SKM-1 (cell line): Measurements from ENCODE around the gene HAPLN2.

Experiments
- DNase-seq: peaks from one replicate; lab custom pipeline; 2025; ENCODE audit not compliant: unreplicated experiment; lab: John Stamatoyannopoulos, UW

Gene HAPLN2

GRCh38 chr1:156643778-156644092, 24.5 kb downstream of the HAPLN2 start:
- no peak for DNase-seq

- DNase-seq = no peak
Measured at GRCh38 chr1:156644146-156644545, 24.9 kb downstream of the HAPLN2 start.

- no peak for DNase-seq
Measured at GRCh38 chr1:156644640-156645039, 25.4 kb downstream of the HAPLN2 start.

GRCh38 chr1:156645056-156645455, 25.8 kb downstream of the HAPLN2 start:
- DNase-seq = no peak

GRCh38 chr1:156645666-156646065, 26.5 kb downstream of the HAPLN2 start:
- no peak for DNase-seq

- DNase-seq = no peak
Measured at GRCh38 chr1:156646738-156647211, 27.6 kb downstream of the HAPLN2 start.

- DNase-seq = no peak
Measured at GRCh38 chr1:156647351-156647750, 28.1 kb downstream of the HAPLN2 start.

GRCh38 chr1:156648496-156648895, 29.3 kb downstream of the HAPLN2 start:
- no peak for DNase-seq

GRCh38 chr1:156648951-156649350, 29.7 kb downstream of the HAPLN2 start:
- DNase-seq = no peak

- no peak for DNase-seq
Measured at GRCh38 chr1:156652131-156652991, 33.1 kb downstream of the HAPLN2 start.

- DNase-seq = no peak
Measured at GRCh38 chr1:156652992-156653355, 33.8 kb downstream of the HAPLN2 start.

GRCh38 chr1:156654700-156655099, 35.5 kb downstream of the HAPLN2 start:
- DNase-seq = no peak

GRCh38 chr1:156655151-156655903, 36.1 kb downstream of the HAPLN2 start:
- no peak for DNase-seq

- DNase-seq = no peak
Measured at GRCh38 chr1:156655904-156656516, 36.8 kb downstream of the HAPLN2 start.

GRCh38 chr1:156656806-156657740, 37.9 kb downstream of the HAPLN2 start:
- no peak for DNase-seq

GRCh38 chr1:156657741-156658319, 38.6 kb downstream of the HAPLN2 start:
- DNase-seq = no peak

GRCh38 chr1:156658496-156658895, 39.3 kb downstream of the HAPLN2 start:
- no peak for DNase-seq

- no peak for DNase-seq
Measured at GRCh38 chr1:156658945-156659574, 39.8 kb downstream of the HAPLN2 start.

- DNase-seq = no peak
Measured at GRCh38 chr1:156659661-156659987, 40.4 kb downstream of the HAPLN2 start.
